DND-41 (cell line): Measurements from ENCODE around the gene CFAP221.

Experiments used
- EZH2 ChIP-seq: IDR thresholded peaks from 3 replicates; pipeline ENCODE4 v1.6.1; 2012; ENCODE audit warnings: borderline replicate concordance, low read depth, mild to moderate bottlenecking, moderate library complexity, low read length, inconsistent platforms; ENCODE audit not compliant: severe bottlenecking
- TF ChIP-seq, protein P1 (sequence below): IDR thresholded peaks from 2 replicates; pipeline ENCODE4 v1.5.1; 2012; ENCODE audit warnings: borderline replicate concordance, low read length, moderate library complexity, mild to moderate bottlenecking; ENCODE audit not compliant: poor library complexity, severe bottlenecking; ENCODE audit errors: extremely low read depth

DNA sequence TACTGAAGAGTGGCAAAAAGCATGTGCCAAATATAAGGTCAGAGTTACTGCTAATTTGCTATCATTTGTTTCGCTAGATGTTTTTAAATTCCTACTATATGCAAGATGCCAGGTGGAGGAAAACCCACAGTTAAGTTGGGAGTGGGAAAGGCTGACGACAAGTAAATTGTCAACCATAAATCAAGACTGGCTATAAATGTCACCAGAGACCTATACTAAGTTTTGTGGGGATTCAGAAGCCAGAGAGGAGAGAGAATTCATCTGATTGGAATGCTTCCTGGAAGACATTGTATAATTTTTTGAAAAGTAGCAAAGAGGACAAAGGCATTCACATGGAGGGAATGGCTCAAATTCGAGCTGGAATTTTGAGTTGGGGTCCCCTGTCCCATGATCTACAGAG lies 64.3 kb downstream of the CFAP221 start:
- TF ChIP-seq, protein P1, sequence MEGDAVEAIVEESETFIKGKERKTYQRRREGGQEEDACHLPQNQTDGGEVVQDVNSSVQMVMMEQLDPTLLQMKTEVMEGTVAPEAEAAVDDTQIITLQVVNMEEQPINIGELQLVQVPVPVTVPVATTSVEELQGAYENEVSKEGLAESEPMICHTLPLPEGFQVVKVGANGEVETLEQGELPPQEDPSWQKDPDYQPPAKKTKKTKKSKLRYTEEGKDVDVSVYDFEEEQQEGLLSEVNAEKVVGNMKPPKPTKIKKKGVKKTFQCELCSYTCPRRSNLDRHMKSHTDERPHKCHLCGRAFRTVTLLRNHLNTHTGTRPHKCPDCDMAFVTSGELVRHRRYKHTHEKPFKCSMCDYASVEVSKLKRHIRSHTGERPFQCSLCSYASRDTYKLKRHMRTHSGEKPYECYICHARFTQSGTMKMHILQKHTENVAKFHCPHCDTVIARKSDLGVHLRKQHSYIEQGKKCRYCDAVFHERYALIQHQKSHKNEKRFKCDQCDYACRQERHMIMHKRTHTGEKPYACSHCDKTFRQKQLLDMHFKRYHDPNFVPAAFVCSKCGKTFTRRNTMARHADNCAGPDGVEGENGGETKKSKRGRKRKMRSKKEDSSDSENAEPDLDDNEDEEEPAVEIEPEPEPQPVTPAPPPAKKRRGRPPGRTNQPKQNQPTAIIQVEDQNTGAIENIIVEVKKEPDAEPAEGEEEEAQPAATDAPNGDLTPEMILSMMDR, result no peak
- no peak for TF ChIP-seq EZH2
